ENCODE measurements around the gene CAMSAP2. TPM values are rescaled to one million over a fixed set of nuclear protein-coding genes. Genes with fewer than 3 reads are reported as not detected.

CAMSAP2 gene
- total RNA-seq, 1 experiment from 2014 or later: 40.3 TPM

DNA sequence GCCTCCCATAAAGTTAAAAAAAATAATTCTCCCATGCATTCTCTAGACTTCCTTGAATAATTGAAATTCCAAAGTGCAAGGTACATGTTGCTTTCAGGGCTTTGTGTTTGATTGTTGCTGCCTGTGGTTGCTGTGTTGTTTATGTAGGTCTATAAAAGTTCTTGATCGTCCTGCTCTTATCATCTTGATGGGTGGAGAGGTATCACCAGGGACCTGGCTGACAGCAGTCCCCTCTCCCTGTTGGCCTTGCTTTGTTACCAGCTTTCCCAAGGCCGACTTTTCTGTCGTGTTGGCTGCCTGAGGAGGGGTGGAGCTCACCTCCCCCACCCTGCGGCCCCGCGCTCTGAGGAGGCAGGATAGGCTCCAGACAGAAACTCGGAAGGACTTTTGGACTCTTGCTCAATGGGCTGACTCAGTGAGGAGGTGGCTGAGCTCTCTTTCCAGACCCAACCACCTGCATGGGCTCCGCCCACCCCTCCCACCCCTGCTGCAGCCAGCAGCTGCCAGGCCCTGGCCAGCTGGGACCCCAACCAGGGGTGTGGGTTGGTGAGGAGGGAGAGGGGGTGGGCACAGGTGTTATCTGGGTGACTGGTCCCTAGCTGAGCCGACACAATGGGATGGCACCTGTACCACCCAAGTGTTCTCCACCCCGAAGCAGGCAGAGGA is 158.0 kb downstream of the CAMSAP2 start:
- Histone ChIP-seq H3K36me3 (ENCODE audit: low read depth) (peaks cover 30% of the 10 kb centered on the region; the same call in 1 of the 2 replicates), H3K27me3 (ENCODE audit: insufficient read depth, low read depth) (no peaks in the 10 kb centered on the region), H3K27ac (peak overlapping the region; percentile 86), H3K4me2 (peak overlapping the region; percentile 99), H3K9me3 (ENCODE audit: insufficient read depth, low read depth) (no peaks in the 10 kb centered on the region), H3K9me2 (ENCODE audit: insufficient read depth) (no peaks in the 10 kb centered on the region), H3K4me1 (replicated peaks; ENCODE audit: insufficient read depth) (peaks cover 45% of the 10 kb centered on the region), H3K79me2 (ENCODE audit: low read depth) (peaks cover 42% of the 10 kb centered on the region), H2AFZ (no peak overlapping the region), H4K20me1 (ENCODE audit: insufficient read depth) (peaks cover 12% of the 10 kb centered on the region), H3K4me3 (peak overlapping the region; percentile 74), H3F3A (ENCODE audit: insufficient read depth, low read depth) (peaks cover 38% of the 10 kb centered on the region)
- POLR2A ChIA-PET (ENCODE audit: unreplicated experiment): interaction anchor here (0.6 kb wide), 3 partner anchors 9 to 19 kb away, joined by 3 to 8 read pairs (median 5); no protein-coding TSS in a partner anchor
- no TSS peak for BruUV-seq (replicated peaks)
- CTCF ChIA-PET: no interaction called here
- peak; percentile 85 to 92 for DNase-seq
- TF ChIP-seq, protein P1, sequence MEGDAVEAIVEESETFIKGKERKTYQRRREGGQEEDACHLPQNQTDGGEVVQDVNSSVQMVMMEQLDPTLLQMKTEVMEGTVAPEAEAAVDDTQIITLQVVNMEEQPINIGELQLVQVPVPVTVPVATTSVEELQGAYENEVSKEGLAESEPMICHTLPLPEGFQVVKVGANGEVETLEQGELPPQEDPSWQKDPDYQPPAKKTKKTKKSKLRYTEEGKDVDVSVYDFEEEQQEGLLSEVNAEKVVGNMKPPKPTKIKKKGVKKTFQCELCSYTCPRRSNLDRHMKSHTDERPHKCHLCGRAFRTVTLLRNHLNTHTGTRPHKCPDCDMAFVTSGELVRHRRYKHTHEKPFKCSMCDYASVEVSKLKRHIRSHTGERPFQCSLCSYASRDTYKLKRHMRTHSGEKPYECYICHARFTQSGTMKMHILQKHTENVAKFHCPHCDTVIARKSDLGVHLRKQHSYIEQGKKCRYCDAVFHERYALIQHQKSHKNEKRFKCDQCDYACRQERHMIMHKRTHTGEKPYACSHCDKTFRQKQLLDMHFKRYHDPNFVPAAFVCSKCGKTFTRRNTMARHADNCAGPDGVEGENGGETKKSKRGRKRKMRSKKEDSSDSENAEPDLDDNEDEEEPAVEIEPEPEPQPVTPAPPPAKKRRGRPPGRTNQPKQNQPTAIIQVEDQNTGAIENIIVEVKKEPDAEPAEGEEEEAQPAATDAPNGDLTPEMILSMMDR (conservative IDR thresholded peaks at IDR 0.05): no peak
- intact Hi-C loops (cut with micrococcal nuclease; ENCODE audit: unreplicated experiment): no loop called here

DNA sequence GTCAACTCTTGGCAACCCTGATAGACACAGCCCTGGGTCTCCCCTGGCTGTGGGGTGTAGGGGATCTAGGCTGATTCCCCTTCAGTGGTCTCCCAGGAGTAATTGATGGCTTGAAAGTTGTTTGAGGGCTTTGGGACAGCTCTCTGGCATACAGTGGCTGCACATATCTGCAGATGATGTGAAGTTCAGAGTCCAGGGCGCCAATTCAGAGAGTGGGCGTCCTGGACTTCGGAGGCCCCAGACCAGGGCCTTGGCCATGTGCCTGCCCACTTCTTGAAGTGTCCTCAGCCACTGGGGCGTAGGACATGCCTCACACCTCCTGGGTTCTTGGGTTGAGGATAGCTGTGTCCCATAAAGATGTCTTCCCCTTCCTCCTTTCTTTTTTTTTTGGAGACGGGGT is 158.6 kb downstream of the CAMSAP2 start:
- H3K9me3 ChIP-seq (ENCODE audit: insufficient read depth, low read depth): no peaks in the 10 kb centered on the region
- H3K4me2 ChIP-seq: peak overlapping the region; percentile 99
- peak overlapping the region; percentile 74 for H3K4me3 ChIP-seq
- H3K4me1 ChIP-seq (replicated peaks; ENCODE audit: insufficient read depth): peaks cover 41% of the 10 kb centered on the region
- H3F3A ChIP-seq (ENCODE audit: insufficient read depth, low read depth): peaks cover 35% of the 10 kb centered on the region
- no peaks in the 10 kb centered on the region for H3K27me3 ChIP-seq (ENCODE audit: insufficient read depth, low read depth)
- no peak overlapping the region for H2AFZ ChIP-seq
- H3K36me3 ChIP-seq (ENCODE audit: low read depth): peaks cover 31% of the 10 kb centered on the region
- intact Hi-C loops (cut with micrococcal nuclease; ENCODE audit: unreplicated experiment): no loop called here
- peaks cover 12% of the 10 kb centered on the region for H4K20me1 ChIP-seq (ENCODE audit: insufficient read depth)
- H3K79me2 ChIP-seq (ENCODE audit: low read depth): peaks cover 42% of the 10 kb centered on the region
- no peak for TF ChIP-seq EZH2 (IDR thresholded peaks at IDR 0.05; ENCODE audit: low read depth)
- TF ChIP-seq, protein P1 (conservative IDR thresholded peaks at IDR 0.05): no peak
- no peak for DNase-seq
- BruUV-seq (replicated peaks): no TSS peak
- H3K9me2 ChIP-seq (ENCODE audit: insufficient read depth): no peaks in the 10 kb centered on the region
- peak overlapping the region; percentile 86 for H3K27ac ChIP-seq
- CTCF ChIA-PET: no interaction called here
- POLR2A ChIA-PET (ENCODE audit: unreplicated experiment): interaction anchor here (0.5 kb wide), 1 partner anchor 10 kb away, joined by 3 read pairs; no protein-coding TSS in a partner anchor

- no peak for DNase-seq
- POLR2A ChIA-PET (ENCODE audit: unreplicated experiment): interaction anchor here (0.7 kb wide), 2 partner anchors 18 to 585 kb away, joined by 3 to 4 read pairs; no protein-coding TSS in a partner anchor
- Histone ChIP-seq H3K4me2 (no peak overlapping the region), H3K27me3 (ENCODE audit: insufficient read depth, low read depth) (no peaks in the 10 kb centered on the region), H3K27ac (no peak overlapping the region), H3K4me3 (no peak overlapping the region), H3F3A (ENCODE audit: insufficient read depth, low read depth) (peaks cover 20% of the 10 kb centered on the region), H3K9me3 (ENCODE audit: insufficient read depth, low read depth) (no peaks in the 10 kb centered on the region), H2AFZ (no peak overlapping the region), H3K36me3 (ENCODE audit: low read depth) (peaks cover 38% of the 10 kb centered on the region), H3K79me2 (ENCODE audit: low read depth) (peaks cover 41% of the 10 kb centered on the region), H4K20me1 (ENCODE audit: insufficient read depth) (peaks cover 12% of the 10 kb centered on the region), H3K4me1 (replicated peaks; ENCODE audit: insufficient read depth) (peaks cover 23% of the 10 kb centered on the region), H3K9me2 (ENCODE audit: insufficient read depth) (no peaks in the 10 kb centered on the region)
- no TSS peak for BruUV-seq (replicated peaks)
- TF ChIP-seq EZH2 (IDR thresholded peaks at IDR 0.05; ENCODE audit: low read depth): no peak
- TF ChIP-seq, protein P1 (conservative IDR thresholded peaks at IDR 0.05): no peak
- CTCF ChIA-PET: no interaction called here
- intact Hi-C loops (cut with micrococcal nuclease; ENCODE audit: unreplicated experiment): no loop called here
Observed at GRCh38 chr1:200899015-200899386, 160.3 kb downstream of the CAMSAP2 start.
